ENCODE measurements around the gene CEBPG.

CEBPG gene

DNA sequence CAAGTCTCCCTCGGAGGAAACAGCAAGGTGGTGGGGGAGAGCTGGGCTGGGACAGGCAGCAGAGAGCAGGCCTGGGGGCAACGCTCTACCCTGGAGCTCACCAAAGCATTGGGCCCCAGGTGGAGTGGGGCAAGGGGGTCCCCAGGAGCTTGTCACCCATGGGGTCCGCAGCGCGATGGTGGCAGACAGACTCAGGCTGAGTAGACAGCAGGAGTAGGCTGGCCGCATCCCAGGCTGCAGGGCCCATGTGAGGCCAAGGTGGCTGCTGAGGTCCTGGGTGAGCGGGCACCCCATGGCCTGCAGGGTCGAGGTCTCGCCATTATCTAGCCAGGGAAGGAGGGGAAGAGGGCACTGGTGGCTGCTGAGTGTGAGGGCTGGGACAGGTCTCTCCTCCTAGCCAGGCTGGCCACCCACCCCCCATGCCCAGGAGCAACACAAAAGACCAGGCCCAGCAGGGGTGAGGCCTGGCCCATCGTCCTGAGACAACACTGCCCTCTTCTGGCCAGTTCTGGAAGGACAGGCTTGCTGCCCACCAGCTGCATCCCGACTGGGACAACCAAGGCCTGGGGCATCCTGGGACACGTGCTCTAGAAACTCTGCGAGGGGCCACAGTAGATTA lies 33.1 kb downstream of the CEBPG start:
- peak; percentile 77 for DNase-seq (ENCODE audit: low spot score)

DNA sequence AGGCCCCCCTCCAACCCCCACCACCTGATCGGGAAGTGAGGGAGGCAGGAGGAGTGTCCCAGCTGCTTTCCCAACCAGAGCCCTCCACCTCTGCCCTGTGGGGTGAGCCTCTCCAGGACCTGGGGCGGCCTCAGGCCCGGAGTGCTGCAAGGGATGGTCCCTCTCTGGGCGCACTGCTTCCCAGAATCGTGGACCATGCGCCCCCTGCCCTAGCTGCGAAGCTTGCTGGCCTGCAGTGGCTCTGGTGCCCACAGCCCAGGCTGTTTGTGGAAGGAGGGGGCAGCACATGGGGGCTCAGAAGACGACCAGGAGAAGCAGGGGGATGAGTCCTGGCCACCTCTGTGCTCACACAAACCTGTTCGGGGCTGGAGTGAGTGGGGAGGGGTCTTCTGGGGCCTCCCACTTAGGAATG lies 33.6 kb downstream of the CEBPG start:
- DNase-seq (ENCODE audit: low spot score), result no peak

DNA sequence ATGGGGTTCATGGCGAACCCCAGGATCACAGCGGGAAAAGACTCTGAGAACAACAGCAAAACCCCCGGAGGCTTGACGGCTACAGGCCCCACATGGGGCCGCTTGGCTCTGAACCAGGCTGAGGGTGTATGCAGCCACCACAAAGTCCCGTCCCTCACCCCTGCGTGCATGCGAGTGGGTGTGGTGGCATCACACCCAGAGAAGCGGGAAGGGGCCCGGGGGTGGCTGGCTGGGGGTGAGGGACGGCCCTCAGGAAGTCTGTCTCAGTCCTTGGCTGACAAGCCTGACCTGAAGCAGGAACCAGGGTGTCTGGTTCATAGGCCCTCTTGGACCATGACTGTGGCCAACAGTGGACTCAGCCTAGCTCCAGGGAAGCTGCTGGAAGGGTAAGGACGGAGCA lies 34.2 kb downstream of the CEBPG start:
- no peak for DNase-seq (ENCODE audit: low spot score)

DNA sequence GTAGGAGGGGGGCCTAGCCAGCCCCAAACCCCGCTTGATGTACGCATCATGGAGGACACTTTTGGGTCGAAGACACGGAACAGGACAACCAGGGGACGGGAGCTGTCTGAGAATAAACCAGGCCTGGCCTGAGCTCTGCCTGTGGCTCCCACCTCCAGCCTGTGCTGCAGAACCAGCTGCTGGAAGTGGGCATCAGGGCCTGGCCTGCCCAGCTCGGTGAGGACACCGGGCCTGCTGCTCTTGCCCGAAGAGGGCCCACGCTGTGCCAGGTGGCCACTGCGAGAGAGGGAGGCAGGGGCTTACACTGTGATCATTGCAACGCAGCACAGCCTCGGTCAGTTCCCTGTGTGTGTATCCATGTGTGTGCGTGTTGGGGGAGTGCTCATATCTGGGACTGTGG lies 34.6 kb downstream of the CEBPG start:
- no peak for DNase-seq (ENCODE audit: low spot score)

DNA sequence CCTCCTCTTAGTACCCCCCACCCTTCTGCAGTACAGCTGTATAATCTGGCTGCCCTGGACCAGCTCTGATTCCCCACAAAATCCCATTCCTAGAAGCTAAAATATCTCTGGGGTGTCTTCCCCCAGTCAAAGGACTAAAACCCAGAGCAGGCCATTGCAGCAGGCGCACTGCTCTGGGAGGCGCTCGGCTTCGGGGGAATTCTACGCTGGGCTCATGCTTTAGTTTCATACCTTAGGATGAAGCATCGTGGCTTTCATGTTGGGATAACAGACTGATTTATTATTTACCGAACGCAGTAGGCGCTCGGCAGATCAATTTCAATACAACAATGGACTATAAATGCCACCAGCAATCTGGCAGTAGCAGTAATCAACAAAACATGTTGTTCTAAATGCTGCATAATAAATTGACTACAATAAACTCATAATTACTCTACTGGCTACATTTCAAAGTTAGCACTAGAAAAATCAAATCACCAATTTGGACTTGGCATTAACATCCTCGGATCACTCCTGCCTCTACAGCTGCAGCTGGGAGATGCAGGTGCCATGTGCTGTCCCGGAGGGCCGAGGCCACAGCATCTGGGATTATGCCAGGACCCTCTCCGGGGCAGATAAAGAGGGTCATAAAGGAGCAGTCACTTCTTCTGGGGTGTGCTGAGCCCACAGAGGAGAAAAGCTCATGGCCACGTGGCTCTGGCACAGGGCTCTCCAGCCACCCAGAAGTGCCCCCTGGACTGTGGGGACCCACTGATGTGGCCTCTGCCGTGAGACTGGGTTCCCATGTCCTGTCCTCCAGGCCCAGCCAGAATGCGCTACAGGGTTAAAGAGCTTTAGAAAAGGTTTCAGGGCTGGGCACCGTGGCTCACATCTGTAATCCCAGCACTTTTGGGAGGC lies 35.3 kb downstream of the CEBPG start:
- DNase-seq (ENCODE audit: low spot score), result no peak

DNA sequence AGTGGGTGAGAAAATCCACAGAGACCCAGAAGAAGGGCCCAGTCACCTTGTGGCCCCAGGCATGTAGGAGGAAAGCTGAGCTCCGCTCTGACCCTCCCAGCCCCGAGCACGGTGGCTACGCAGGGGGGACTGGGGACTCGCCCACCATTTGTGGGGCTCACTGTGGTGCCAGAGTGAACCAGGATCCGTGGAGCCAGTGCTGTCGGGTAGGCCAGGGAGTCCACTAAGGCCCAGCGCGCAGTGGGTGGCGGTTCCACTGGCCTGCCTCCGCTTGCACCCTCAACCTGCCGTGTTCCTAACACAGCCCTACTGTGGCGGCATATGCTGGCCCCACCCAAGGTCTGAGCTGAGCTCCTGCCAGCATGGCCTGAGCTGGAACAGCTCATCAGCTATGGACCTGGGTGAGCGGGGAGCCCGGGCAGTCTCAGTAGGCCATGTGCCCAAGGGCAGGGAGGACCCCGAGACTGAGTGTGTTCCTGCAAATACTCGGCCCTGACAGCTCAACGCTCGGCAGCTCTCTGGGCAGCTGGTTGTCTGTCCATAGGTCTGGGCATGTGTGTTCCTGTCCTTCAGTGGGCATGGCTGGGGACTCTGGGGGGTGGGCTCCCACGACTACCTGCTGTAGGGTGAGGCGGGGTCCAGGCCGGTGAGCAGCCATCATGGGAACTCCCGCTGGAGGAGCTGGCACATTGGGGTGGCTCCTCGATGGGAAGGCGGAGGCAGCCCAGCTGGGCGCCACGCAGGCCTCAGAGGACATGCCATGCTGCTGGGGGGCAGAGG lies 36.6 kb downstream of the CEBPG start:
- DNase-seq (ENCODE audit: low spot score), result no peak

DNA sequence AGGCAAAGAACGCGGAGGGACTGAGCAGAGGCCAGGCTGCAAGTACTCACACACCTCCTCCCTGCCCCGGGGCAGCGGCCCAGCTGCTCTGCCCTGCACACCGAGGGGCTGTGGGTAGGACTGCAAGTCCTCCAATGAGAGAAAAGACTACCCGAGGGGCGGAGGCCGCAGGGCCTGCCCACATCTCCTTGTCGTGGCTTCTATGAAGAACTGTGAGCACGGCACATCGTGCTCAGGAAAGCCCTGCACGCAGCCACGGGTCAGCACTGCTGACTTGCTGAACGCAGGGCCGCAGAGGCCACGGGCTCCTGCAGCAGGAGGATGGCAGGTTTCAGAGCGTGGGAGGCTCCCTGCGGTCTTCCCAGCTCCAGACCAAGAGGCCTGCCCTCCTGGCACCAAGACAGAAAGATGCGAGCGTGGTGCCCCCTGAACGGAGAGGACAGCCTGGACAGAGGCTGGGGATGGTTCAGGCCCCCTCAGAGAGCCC lies 37.4 kb downstream of the CEBPG start:
- no peak for DNase-seq (ENCODE audit: low spot score)

DNA sequence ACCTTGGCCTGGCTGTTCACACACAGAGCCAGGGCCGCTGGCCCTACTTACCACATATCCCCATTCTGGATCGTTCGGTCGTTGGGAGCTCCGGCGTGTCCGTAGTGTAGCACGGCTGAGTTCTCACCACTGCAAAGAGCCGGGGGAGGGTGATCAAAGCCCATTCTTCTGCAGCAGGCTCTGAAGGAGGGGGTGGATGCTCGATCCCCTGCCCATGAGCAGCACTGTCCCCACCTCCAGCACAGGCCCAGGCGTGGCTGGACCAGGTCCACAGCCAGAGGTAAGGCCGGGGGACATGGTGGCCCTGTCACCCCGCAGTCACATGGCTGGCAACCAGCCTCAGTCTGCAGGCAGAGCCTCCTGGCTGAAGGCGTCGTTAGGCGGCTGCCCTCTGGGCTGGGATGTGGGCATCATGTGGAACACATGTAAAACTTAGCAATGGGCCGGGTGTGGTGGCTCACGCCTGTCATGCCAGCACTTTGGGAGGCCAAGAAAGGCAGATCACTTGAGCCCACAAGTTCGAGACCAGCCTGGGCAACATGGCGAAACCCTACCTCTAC lies 38.2 kb downstream of the CEBPG start:
- DNase-seq (ENCODE audit: low spot score), result no peak

DNA sequence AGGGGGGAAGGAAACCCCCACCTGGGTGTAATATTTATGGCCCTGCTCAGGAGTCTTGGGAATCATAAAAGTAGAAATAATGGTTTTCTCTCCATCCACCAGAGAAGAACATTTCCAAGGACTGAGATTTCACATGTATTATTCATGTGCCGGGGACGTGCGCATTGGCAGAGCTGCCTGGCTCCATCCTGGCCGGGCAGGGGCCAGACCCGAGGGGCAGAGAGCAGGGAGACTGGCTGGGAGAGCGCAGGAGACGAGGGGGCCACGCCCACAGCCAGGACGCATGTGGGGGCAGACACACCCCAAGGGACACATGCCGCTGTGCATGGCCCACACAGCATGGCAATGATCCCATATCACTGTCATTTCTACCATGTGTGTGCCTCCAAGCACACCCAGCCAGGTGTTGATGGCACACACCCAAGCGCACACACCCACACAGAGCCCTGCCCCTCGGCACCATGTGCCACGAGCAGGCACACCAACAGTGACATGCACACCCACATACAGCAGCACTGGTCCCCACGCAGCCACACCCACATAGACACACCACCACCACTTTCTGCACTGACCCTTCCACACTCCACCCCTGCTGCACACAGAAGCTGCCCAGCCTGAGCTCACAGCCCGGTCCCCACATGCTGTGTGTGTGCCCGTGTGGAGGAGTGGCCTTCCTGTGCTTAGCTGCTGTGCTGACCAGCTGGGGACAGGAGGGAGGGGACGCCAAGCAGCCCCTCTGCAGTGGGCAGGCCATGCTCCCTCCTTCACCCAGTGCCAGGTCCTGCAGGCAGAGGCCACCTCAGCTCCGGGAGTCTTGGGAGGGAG lies 39.3 kb downstream of the CEBPG start:
- DNase-seq (ENCODE audit: low spot score), result no peak

DNA sequence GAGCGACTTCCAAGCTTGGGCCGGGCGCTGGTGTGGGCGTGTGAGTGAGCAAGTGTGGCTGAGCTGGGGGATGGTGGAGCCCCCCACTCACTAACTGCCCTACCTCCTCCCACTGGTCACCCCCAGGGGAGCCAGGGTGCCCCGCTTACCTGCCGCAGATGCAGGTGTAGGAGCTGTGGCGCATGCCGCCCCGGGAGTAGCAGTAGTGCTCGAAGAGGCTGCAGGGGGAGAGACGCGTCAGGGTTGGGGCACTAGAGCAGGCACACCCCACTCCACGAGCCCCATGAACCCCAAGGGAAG lies 39.9 kb downstream of the CEBPG start:
- DNase-seq (ENCODE audit: low spot score), result no peak

DNA sequence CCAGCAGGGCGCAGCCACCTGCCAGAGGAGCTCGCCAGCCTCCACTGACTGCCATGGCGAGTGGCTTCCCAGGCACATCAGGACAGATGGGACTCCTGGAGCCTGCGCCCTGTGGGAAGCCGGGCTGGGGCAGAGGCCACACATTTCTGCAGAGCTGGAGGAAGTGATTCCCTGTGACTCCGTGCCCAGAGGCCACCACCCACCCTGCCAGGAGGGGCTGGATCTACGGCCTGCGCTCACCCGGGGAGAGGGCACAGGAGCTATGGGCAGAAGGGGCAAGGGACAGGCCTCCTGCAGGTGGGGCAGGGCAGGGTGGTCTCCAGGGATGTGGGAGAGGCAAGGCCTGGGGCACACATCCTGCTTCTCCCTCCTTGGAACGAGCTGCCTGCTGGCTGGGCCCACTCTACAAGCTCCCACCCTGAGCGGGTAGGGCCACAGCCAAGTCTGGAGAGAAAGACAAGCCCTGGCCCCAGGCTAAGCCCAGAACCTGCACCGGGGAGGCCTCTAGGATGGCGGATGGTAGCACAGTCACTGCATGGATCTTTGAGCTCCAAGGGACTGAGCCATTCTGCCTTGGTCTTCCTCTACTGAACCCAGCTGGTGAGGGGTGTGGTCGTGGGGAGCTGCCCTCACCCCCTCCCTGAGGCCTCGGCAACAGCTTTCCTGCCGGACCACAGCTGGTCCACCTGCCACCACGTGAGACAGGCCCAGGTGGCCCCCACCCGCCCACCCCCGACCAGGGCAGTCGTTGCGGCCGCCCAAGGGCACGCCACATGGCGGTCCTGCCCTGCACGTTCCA lies 40.6 kb downstream of the CEBPG start:
- DNase-seq (ENCODE audit: low spot score), result no peak

DNA sequence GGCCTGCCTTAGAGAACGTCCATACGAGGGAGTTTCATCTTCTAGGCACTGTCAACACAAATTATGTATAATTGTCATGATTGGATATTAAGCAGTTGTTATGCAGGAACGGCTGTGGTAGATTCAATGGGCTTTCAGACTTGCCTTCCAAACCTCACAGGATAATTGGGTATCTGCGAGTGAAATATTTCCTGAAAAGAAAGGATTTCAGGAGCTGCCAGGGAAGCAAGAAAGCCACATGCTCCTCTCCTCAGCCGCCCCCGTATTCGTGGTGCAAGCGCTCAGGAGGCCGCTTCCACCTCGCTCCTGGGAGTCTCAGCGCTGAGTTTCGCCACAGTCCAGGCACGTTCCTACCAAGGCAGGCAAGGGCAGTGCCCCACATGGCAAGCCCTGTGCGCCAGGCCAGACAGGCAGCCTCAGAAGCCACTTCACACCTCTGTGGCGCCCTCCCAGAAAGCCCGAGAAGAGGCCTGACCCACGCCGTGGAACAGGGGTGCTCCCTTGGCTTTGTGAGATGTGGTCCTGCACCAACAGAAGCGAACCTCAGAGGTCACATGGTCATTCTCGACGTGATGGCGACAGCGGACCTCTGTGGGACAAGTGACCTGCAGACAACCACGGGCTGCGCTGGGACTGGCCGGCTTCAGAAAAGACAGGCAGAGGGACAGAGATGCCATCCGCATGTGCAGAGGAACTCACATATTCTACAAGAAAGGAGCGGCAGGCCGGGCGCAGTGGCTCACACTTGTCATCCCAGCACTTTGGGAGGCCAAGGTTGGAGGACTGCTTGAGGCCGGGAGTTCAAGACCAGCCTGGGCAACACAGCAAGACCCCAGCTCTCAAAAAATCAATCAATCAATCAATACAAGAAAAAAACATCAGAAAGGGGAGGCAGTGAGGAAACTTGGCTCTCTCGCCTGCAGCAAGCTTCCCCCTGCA lies 41.4 kb downstream of the CEBPG start:
- no peak for DNase-seq (ENCODE audit: low spot score)

DNA sequence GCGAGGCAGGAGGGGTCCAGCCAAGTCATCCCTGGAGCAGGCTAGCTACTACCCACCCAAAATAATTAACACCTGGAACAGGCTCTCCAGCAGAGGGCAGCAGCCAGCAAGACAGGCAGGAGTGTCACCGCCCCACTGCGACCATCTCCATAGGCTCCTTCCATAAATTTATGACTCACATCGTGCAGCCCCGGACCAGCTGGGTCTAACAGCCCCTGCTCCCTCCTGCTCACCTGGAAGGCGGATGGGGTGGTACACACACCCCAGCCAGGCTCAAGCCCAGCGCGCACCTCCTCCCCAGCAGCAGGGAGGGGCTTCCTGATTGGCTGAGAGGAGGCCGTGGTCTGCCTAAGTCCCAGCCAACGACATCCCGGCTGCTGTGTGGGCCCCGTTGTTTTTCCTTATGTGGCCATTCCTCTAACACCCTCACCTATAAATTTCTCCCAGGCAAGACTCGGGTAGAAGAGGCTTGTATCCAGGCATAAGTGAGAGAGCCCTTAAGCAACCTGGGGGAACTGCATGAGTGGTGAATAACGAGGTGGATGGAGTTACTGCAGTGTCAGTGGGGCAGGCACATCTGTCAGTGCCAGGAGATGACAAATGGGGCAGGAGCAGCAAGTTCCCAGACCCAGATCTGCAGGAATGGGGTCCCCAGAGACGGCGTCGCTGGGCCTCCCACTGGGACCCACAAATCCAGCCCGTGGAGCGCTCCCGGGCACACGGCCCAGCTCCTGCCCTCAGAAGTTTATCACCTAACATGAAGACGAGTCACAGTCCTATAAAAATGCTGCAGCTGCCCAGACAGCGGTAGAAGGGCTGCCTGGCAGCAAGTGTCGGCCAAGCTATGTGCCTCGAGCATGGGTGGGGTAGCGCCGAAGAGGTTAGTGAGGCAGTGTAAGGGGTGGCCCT lies 43.1 kb downstream of the CEBPG start:
- peak; percentile 79 for DNase-seq (ENCODE audit: low spot score)

DNA sequence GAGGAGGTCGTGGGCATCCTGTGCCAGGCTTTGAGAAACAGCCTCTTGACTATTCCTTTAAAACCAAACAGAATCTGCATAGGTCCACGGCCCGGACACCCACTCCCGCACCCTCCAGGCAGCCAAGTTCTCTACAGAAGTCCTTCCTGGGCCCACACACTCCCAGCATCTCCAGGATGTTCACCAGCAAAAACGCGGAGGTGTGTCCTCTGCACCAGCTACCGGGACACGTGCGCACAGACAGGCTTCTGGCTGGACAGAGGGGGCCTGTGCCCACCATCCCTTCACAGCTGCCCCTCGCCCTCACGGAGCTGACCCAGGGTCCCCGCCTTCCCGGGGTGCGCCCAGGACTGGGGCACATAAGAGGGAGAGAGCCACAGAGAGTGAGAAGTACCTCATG lies 44.2 kb downstream of the CEBPG start:
- no peak for DNase-seq (ENCODE audit: low spot score)

DNA sequence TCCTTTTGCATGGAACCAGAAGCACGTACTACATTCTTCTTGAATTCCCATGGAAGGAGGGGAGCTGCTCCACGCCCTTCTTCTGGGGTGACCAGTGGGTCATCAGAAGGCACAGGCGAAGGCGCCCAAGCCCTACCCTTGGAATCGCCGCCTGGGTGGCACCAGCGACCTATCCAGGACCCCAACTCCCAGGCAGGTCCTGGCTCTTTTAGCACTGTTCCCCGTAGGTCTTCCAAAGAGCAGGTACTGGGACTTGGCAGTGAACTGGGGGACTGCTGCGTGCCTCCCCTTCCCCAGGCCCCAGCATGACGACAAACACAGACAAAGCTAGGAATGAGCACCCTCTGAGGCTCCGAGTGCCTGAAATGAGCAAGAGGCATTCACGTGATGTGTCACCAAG lies 45.0 kb downstream of the CEBPG start:
- no peak for DNase-seq (ENCODE audit: low spot score)

DNA sequence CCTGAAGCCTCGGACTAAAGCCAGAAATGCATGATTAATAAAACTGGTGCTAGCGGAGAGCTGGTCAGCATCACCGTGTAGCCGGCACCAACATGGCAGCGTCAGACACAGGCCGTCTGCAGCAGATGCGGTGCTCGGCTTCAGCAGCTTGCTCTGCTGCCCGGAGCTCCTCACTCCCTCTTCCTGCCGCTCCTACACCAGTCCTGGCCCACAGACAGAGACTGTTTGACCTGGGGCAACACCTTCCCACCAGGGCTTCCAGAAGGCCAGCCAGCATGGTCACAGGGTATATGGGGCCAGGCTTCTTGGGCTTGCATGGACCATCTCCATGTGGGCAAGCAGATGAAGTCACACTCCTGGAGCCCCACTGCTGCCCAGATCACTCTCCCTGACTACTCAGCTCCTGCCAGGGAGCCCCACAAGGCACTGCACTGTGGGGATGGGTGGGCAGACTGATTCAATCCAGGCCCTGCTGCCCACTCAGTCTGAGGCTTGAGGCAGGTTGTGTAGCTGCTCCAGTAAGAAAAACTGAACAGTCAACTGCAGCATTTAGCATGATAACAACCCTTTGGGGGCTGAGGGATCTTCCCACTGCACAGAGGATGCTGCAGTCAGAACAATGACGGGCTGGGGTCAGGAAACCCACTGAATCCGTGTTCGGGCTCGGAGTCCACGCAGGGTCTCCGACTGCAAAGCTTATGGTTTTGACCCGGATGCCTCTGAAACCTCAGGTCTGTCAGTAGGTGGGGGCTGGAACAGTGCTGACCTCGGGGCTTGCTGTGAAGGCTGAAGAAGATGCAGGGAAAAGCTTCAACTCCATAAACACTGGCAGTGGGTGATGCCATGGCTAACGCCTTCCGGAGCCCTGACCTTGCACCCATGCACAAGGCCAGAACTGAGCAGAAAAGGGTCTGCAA lies 45.6 kb downstream of the CEBPG start:
- no peak for DNase-seq (ENCODE audit: low spot score)

DNA sequence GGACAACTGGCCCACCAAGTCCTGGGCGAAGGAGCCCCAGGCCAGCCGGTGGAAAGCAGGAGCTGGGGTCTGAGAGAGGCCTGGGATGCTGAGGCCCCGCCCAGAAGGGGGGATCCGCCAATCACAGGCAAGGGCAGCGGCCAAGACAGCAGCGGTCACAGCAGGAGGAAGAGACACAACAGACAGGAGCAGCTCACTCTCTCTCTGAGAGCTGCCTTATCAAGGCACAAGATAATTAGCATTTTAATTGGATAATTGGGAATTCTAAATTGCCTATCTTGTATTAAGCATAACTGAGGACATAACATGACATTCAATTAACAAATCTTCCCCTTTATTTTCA lies 46.2 kb downstream of the CEBPG start:
- DNase-seq (ENCODE audit: low spot score), result no peak

DNA sequence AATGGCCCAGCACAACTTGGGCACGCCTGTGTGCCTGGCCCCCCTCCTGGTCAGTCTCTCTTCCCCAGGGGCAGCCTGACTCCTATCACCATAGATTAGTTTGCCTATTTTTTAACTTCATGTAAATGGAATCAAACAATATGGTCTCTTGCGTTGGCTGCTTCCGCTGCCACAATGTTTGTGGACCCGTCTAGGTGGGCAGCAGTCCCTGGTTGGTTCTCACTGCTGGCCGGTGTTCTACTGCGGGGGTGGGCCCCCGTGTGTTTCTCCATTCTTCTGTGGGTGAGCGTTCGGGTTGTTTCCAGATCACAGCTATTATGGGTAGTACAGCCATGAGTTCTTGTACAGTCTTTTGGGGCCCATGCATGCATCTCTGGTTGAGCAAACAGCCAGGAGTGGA lies 47.3 kb downstream of the CEBPG start:
- DNase-seq (ENCODE audit: low spot score), result no peak

All from germinal center (tissue), 1 donor.